ENCODE results near the gene TMIGD1. TPM values are rescaled to one million over a fixed set of nuclear protein-coding genes. Genes with fewer than 3 reads are reported as not detected.

TMIGD1 gene
- total RNA-seq, 1 experiment from 2014 or later = not detected

DNA sequence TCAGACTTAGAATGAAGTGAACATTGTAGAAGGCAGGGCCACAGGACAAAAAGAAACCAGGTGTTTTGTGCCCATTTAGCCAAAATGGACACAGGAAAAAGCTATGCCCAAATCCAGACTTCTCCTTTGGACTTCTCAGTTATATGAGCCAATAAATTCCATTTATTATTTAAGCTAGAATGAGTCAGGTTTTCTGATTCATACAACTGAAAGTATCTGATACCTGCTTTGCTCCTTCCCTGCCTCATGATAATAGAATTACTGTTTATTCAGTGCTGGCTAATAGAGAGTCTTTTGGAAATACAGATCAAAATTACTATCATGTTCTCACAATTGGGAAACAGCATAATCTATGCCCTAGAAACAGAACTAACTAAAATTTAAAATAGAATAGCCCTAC, 36.1 kb upstream of the TMIGD1 start:
- Histone ChIP-seq H2AFZ (ENCODE audit: low read length) (no peak overlapping the region), H3K4ac (ENCODE audit: low read depth, low read length) (no peak overlapping the region)
- TF ChIP-seq CTCF (conservative IDR thresholded peaks at IDR 0.05) = no peak

More for the DNA sequence above, 36.1 kb upstream of the TMIGD1 start:
- Histone ChIP-seq H3K79me2 (ENCODE audit: insufficient read depth, low read length) (no peaks in the 10 kb centered on the region), H4K20me1 (ENCODE audit: control insufficient read depth, insufficient read depth, insufficient read length) (no peaks in the 10 kb centered on the region), H3K9me3 (ENCODE audit: control insufficient read depth, low read depth, low read length) (no peaks in the 10 kb centered on the region), H3K4me2 (ENCODE audit: insufficient read depth, insufficient read length, low read length) (no peak overlapping the region), H3T11ph (ENCODE audit: low read length) (no peak overlapping the region), H2BK12ac (ENCODE audit: insufficient read length, low read depth, low read length) (no peak overlapping the region), H2BK5ac (ENCODE audit: insufficient read length, low read length) (no peak overlapping the region), H3K27ac (ENCODE audit: insufficient read length, low read depth, low read length) (no peak overlapping the region), H3K27me3 (ENCODE audit: insufficient read depth, low read length) (no peaks in the 10 kb centered on the region), H3K18ac (ENCODE audit: insufficient read length, low read depth, low read length) (no peak overlapping the region), H3K23ac (ENCODE audit: insufficient read length, low read depth, low read length) (no peak overlapping the region), H2BK20ac (ENCODE audit: low read depth, low read length, poor library complexity, severe bottlenecking) (no peak overlapping the region), H3K56ac (ENCODE audit: insufficient read length, low read depth, low read length) (no peak overlapping the region), H2BK15ac (ENCODE audit: low read depth, low read length) (no peak overlapping the region), H4K5ac (ENCODE audit: insufficient read length, low read depth, low read length) (no peak overlapping the region), H2AK5ac (ENCODE audit: insufficient read length, low read length) (no peak overlapping the region), H2BK120ac (ENCODE audit: low read depth, low read length, poor library complexity, severe bottlenecking) (no peak overlapping the region), H3K4me1 (ENCODE audit: insufficient read depth, low read length) (no peaks in the 10 kb centered on the region), H3K14ac (ENCODE audit: insufficient read depth, low read length) (no peak overlapping the region), H3K79me1 (ENCODE audit: insufficient read depth, low read depth, low read length, poor library complexity, severe bottlenecking) (no peaks in the 10 kb centered on the region), H3K23me2 (ENCODE audit: insufficient read length, low read depth, low read length, poor library complexity, severe bottlenecking) (no peaks in the 10 kb centered on the region), H3K9ac (ENCODE audit: extremely low read depth, insufficient read length, low read length) (no peak overlapping the region), H4K91ac (ENCODE audit: insufficient read length, low read depth, low read length) (no peak overlapping the region), H4K8ac (replicated peaks; ENCODE audit: insufficient read length, low read depth, low read length) (no peak overlapping the region)
- Mint-ChIP-seq H3K9me3 (no peaks in the 10 kb centered on the region), H3K4me3 (no peak overlapping the region), H3K27ac (no peak overlapping the region), H3K27me3 (ENCODE audit: low read depth) (peaks cover 5% of the 10 kb centered on the region), H3K4me1 (peaks cover 0 to 9% of the 10 kb centered on the region in 2 experiments; a peak in 2 of 4 replicates), H3K36me3 (ENCODE audit: insufficient read depth in 1 of 3, low read depth in 3 of 3) (no peaks in the 10 kb centered on the region)
- no peak for DNase-seq
